ENCODE measurements around the gene LRRIQ4.

Gene LRRIQ4

GRCh38 chr3:169809230-169809795 lies 3.4 kb upstream of the LRRIQ4 start:
- no peak for DNase-seq (ENCODE audit: low read depth in 2 of 2)

- no peak for DNase-seq (ENCODE audit: low read depth in 2 of 2)
Observed at GRCh38 chr3:169811631-169812331, 889 bp upstream of the LRRIQ4 start.

GRCh38 chr3:169813278-169813677 lies 608 bp downstream of the LRRIQ4 start:
- no peak for DNase-seq (ENCODE audit: low read depth in 2 of 2)

GRCh38 chr3:169813757-169814517 lies 1.3 kb downstream of the LRRIQ4 start:
- peak; percentile 42 to 68 for DNase-seq (ENCODE audit: low read depth in 2 of 2)

- no peak for DNase-seq (ENCODE audit: low read depth in 2 of 2)
Observed at GRCh38 chr3:169815590-169816150, 3.0 kb downstream of the LRRIQ4 start.

- DNase-seq (ENCODE audit: low read depth in 2 of 2): no peak
Observed at GRCh38 chr3:169818316-169818715, 5.6 kb downstream of the LRRIQ4 start.

GRCh38 chr3:169822091-169822490 lies 9.4 kb downstream of the LRRIQ4 start:
- DNase-seq (ENCODE audit: low read depth in 2 of 2): no peak

GRCh38 chr3:169822540-169822939 lies 9.9 kb downstream of the LRRIQ4 start:
- no peak for DNase-seq (ENCODE audit: low read depth in 2 of 2)

GRCh38 chr3:169822983-169823382 lies 10.3 kb downstream of the LRRIQ4 start:
- DNase-seq (ENCODE audit: low read depth in 2 of 2): no peak

GRCh38 chr3:169825316-169825715 lies 12.6 kb downstream of the LRRIQ4 start:
- no peak for DNase-seq (ENCODE audit: low read depth in 2 of 2)

- DNase-seq (ENCODE audit: low read depth in 2 of 2): no peak
Observed at GRCh38 chr3:169827712-169828111, 15.0 kb downstream of the LRRIQ4 start.

GRCh38 chr3:169835533-169835932 lies 22.9 kb downstream of the LRRIQ4 start:
- DNase-seq (ENCODE audit: low read depth in 2 of 2): no peak

- no peak for DNase-seq (ENCODE audit: low read depth in 2 of 2)
Observed at GRCh38 chr3:169836078-169836941, 23.6 kb downstream of the LRRIQ4 start.

GRCh38 chr3:169836942-169837275 lies 24.2 kb downstream of the LRRIQ4 start:
- no peak for DNase-seq (ENCODE audit: low read depth in 2 of 2)

- no peak for DNase-seq (ENCODE audit: low read depth in 2 of 2)
Observed at GRCh38 chr3:169838511-169839030, 25.9 kb downstream of the LRRIQ4 start.

GRCh38 chr3:169841171-169841570 lies 28.5 kb downstream of the LRRIQ4 start:
- no peak for DNase-seq (ENCODE audit: low read depth in 2 of 2)

- no peak for DNase-seq (ENCODE audit: low read depth in 2 of 2)
Observed at GRCh38 chr3:169842960-169843359, 30.3 kb downstream of the LRRIQ4 start.

GRCh38 chr3:169846458-169847193 lies 34.0 kb downstream of the LRRIQ4 start:
- DNase-seq (ENCODE audit: low read depth in 2 of 2): no peak

GRCh38 chr3:169847896-169848295 lies 35.2 kb downstream of the LRRIQ4 start:
- no peak for DNase-seq (ENCODE audit: low read depth in 2 of 2)

- DNase-seq (ENCODE audit: low read depth in 2 of 2): no peak
Observed at GRCh38 chr3:169848741-169849140, 36.1 kb downstream of the LRRIQ4 start.

- DNase-seq (ENCODE audit: low read depth in 2 of 2): no peak
Observed at GRCh38 chr3:169850618-169851017, 37.9 kb downstream of the LRRIQ4 start.
